Fibroblast of mammary gland (primary cell): Measurements from ENCODE around the gene ODAD3.

Source experiments
- DNase-seq: peaks from one replicate; pipeline ENCODE4 v3.0.0-alpha.2; 2010; ENCODE audit warnings: low read depth
- H3K4me3 ChIP-seq: 2 replicates; pipeline ENCODE4 v1.5.1; 2011; ENCODE audit warnings: low read depth, mild to moderate bottlenecking, low read length, moderate library complexity; ENCODE audit not compliant: control insufficient read depth
- TF ChIP-seq, protein P1 (sequence below): conservative IDR thresholded peaks from 2 replicates; pipeline ENCODE4 v1.5.1; 2011; ENCODE audit warnings: low read depth, low read length, inconsistent platforms; ENCODE audit not compliant: control insufficient read depth, insufficient read depth

ODAD3 gene

DNA sequence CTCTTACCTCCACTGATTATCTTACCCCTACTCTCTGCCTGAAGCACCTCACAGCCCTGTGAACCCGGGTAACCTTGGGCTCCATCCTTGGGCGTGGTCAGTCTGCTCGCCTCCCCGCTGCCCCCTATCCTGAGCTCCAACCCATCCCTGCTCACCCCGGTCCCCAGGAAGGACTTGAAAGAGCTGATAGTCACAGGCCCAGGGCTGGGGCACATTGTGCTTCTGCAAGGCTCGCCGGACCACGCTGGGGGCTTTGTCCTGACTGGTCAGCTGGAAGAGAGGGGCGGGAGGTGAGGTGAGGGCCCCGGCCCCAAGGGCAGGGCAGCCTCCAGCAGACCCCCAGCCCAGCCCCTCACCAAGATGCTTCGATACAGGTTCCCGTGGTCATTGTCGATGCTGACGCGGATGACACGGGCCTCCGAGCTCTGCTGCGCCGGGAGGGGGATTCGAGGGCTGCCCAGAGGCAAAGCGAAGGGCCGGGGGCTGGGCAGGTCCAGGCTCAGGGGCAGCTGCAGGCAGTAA is 37.8 kb downstream of the ODAD3 start:
- no peak overlapping the region for H3K4me3 ChIP-seq
- TF ChIP-seq, protein P1, sequence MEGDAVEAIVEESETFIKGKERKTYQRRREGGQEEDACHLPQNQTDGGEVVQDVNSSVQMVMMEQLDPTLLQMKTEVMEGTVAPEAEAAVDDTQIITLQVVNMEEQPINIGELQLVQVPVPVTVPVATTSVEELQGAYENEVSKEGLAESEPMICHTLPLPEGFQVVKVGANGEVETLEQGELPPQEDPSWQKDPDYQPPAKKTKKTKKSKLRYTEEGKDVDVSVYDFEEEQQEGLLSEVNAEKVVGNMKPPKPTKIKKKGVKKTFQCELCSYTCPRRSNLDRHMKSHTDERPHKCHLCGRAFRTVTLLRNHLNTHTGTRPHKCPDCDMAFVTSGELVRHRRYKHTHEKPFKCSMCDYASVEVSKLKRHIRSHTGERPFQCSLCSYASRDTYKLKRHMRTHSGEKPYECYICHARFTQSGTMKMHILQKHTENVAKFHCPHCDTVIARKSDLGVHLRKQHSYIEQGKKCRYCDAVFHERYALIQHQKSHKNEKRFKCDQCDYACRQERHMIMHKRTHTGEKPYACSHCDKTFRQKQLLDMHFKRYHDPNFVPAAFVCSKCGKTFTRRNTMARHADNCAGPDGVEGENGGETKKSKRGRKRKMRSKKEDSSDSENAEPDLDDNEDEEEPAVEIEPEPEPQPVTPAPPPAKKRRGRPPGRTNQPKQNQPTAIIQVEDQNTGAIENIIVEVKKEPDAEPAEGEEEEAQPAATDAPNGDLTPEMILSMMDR = no peak
- DNase-seq = no peak

- TF ChIP-seq, protein P1 = no peak
- no peak for DNase-seq
- no peak overlapping the region for H3K4me3 ChIP-seq
Observed at GRCh38 chr19:11390933-11391680, 43.8 kb downstream of the ODAD3 start.

GRCh38 chr19:11390359-11390758 is 44.6 kb downstream of the ODAD3 start:
- DNase-seq = no peak
- no peak overlapping the region for H3K4me3 ChIP-seq
- TF ChIP-seq, protein P1 = no peak

- no peak overlapping the region for H3K4me3 ChIP-seq
- no peak for DNase-seq
- TF ChIP-seq, protein P1 = no peak
Observed at GRCh38 chr19:11387162-11388034, 47.5 kb downstream of the ODAD3 start.

- TF ChIP-seq, protein P1 = no peak
- no peak for DNase-seq
- no peak overlapping the region for H3K4me3 ChIP-seq
Observed at GRCh38 chr19:11384778-11385129, 50.2 kb downstream of the ODAD3 start.

DNA sequence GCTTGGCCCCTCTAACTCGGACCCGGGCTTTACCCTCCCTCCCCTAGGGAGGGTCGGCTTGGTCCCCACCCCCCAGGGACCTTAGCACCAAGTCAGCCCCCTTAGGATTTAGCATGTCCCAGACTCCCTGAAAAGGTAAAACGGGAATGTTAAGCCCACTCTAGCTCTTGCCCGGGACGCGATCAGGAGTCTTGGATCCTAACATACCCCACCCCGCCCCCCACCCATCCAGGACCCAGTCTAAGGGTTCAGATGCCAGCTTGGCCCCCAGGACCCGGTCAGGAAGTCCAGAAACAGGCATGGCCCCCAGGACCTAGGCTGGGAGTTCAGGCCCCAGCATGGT is 51.2 kb downstream of the ODAD3 start:
- TF ChIP-seq, protein P1 = no peak
- DNase-seq = no peak
- H3K4me3 ChIP-seq = no peak overlapping the region
